Astrocyte (in vitro differentiated cells and primary cell): ENCODE measurements around the gene CCDC187. TPM values are rescaled to one million over a fixed set of nuclear protein-coding genes. Genes with fewer than 3 reads are reported as not detected.

Source experiments
- DNase-seq: peaks from one replicate; pipeline ENCODE4 v3.0.0-alpha.2; 2010; ENCODE audit warnings: low read depth
- FAIRE-seq: peaks from 2 replicates; lab custom pipeline; 2011; peaks lifted over from hg19 to GRCh38; lab: Jason Lieb, UNC
- H2AFZ ChIP-seq: 2 replicates; pipeline ENCODE4 v1.6.0; 2012; ENCODE audit warnings: low read depth, low read length, inconsistent platforms
- H3K27ac ChIP-seq: 2 replicates; pipeline ENCODE4 v1.5.1; 2011; ENCODE audit warnings: low read depth, low read length, inconsistent platforms
- H3K27me3 ChIP-seq: 2 replicates; pipeline ENCODE4 v1.6.0; 2011; ENCODE audit warnings: low read length, inconsistent platforms; ENCODE audit not compliant: insufficient read depth
- H3K36me3 ChIP-seq: 2 replicates; pipeline ENCODE4 v1.5.1; 2011; ENCODE audit warnings: low read length, inconsistent platforms; ENCODE audit not compliant: insufficient read depth
- H3K4me1 ChIP-seq: 2 replicates; pipeline ENCODE4 v1.5.1; 2011; ENCODE audit warnings: low read length, inconsistent platforms; ENCODE audit not compliant: insufficient read depth
- H3K4me2 ChIP-seq: 2 replicates; pipeline ENCODE4 v1.6.0; 2012; ENCODE audit warnings: low read length, inconsistent platforms
- H3K4me3 ChIP-seq: 2 replicates; pipeline ENCODE4 v1.5.1; 2011; ENCODE audit warnings: low read depth, mild to moderate bottlenecking, low read length, inconsistent platforms; ENCODE audit not compliant: insufficient read depth
- H3K79me2 ChIP-seq: 2 replicates; pipeline ENCODE4 v1.6.0; 2012; ENCODE audit warnings: mild to moderate bottlenecking, low read length, inconsistent platforms; ENCODE audit not compliant: insufficient read depth
- H3K9ac ChIP-seq: 2 replicates; pipeline ENCODE4 v1.6.0; 2012; ENCODE audit warnings: mild to moderate bottlenecking, low read length, inconsistent platforms
- H3K9me3 ChIP-seq: 2 replicates; pipeline ENCODE4 v1.5.1; 2012; ENCODE audit warnings: low read depth, mild to moderate bottlenecking, low read length, inconsistent platforms; ENCODE audit not compliant: insufficient read depth
- H4K20me1 ChIP-seq: 2 replicates; pipeline ENCODE4 v1.6.0; 2012; ENCODE audit warnings: low read length, inconsistent platforms; ENCODE audit not compliant: insufficient read depth
- H3K27ac Mint-ChIP-seq: one replicate; pipeline ENCODE4 v1.8.0; 2021; ENCODE audit warnings: mild to moderate bottlenecking, mixed read lengths; ENCODE audit not compliant: unreplicated experiment
- H3K27me3 Mint-ChIP-seq: one replicate; pipeline ENCODE4 v1.8.0; 2021; ENCODE audit warnings: low read depth, mixed read lengths; ENCODE audit not compliant: unreplicated experiment
- H3K36me3 Mint-ChIP-seq: one replicate; pipeline ENCODE4 v1.8.0; 2021; ENCODE audit warnings: low read depth, mixed read lengths; ENCODE audit not compliant: unreplicated experiment
- H3K4me1 Mint-ChIP-seq: one replicate; pipeline ENCODE4 v1.8.0; 2021; ENCODE audit warnings: low read depth, mixed read lengths; ENCODE audit not compliant: unreplicated experiment
- H3K4me3 Mint-ChIP-seq: one replicate; pipeline ENCODE4 v1.8.0; 2021; ENCODE audit warnings: mild to moderate bottlenecking, moderate library complexity, mixed read lengths; ENCODE audit not compliant: unreplicated experiment
- H3K9me3 Mint-ChIP-seq: one replicate; pipeline ENCODE4 v1.8.0; 2021; ENCODE audit warnings: mild to moderate bottlenecking, mixed read lengths; ENCODE audit not compliant: unreplicated experiment
- EZH2 ChIP-seq: IDR thresholded peaks from 2 replicates; pipeline ENCODE4 v1.6.1; 2012; ENCODE audit warnings: mild to moderate bottlenecking, low read length, inconsistent platforms; ENCODE audit not compliant: insufficient read depth
- total RNA-seq: library from RNA; stranded (reverse); gene quantifications from 2 replicates; pipeline ENCODE4 v1.2.1, GENCODE V29; 2021
- TF ChIP-seq, protein P1 (sequence below): IDR thresholded peaks from 2 replicates; pipeline ENCODE4 v1.5.1; 2011; ENCODE audit warnings: low read depth, mild to moderate bottlenecking, inconsistent platforms, low read length, moderate library complexity; ENCODE audit not compliant: insufficient read depth

CCDC187 gene
- total RNA-seq, 1 donor from 2014 or later = 0.09 TPM

DNA sequence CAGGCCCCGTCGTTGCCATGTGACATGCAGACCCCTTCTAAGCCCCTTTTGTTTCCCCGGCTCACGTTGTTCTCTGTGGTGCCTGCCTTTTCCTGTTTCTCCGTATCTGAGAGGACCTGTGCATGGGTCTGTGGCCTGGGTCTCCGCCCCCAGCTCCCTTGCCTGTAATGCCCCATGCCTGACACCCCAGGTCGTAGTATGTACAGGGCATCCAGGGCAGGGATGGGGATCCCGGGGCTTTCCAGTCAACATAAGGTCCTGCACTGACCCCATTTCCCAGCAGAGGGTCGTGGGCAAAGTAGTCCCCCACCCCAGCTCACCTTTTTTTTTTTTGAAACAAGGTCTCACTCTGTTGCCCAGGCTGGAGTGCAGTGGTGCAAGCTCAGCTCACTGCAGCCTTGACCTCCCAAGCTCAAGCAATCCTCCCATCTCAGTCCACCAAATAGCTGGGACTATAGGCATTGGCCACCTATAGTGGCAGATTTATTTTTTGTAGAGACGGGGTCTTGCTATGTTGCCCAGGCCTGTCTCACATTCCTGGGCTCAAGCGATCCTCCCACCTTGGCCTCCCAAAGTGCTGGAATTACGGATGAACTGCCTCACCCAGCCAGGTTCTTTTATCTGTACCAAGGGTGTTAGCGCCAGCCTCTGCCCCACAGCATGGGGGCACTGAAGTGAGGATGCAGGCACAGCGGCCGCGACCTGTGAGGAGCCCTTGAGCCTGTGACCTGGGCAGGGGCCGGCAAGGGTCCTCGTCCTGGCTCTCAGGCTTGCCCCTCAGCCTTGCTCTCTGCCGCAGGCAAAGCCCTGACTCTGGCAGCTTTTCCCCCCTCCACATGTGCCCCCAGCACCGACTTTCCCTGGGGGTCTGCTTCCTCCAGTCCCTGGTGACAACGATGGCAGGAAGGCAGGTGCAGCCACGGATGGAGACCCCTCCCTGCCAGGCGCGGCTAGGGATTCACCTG lies 39.2 kb downstream of the CCDC187 start:
- FAIRE-seq (no peak), DNase-seq (no peak)
- Mint-ChIP-seq H3K4me3 (no peak overlapping the region), H3K4me1 (no peaks in the 10 kb centered on the region), H3K27ac (no peak overlapping the region), H3K9me3 (peaks cover 2% of the 10 kb centered on the region), H3K36me3 (no peaks in the 10 kb centered on the region), H3K27me3 (peaks cover 15% of the 10 kb centered on the region)
- H3K36me3 ChIP-seq = no peaks in the 10 kb centered on the region
- no peak overlapping the region for H3K4me3 ChIP-seq
- H3K4me1 ChIP-seq = no peaks in the 10 kb centered on the region
- no peaks in the 10 kb centered on the region for H3K79me2 ChIP-seq
- no peak overlapping the region for H3K4me2 ChIP-seq
- H2AFZ ChIP-seq = no peak overlapping the region
- H3K27ac ChIP-seq = no peak overlapping the region
- H3K27me3 ChIP-seq = peaks cover 8% of the 10 kb centered on the region
- no peak overlapping the region for H3K9ac ChIP-seq
- no peaks in the 10 kb centered on the region for H3K9me3 ChIP-seq
- TF ChIP-seq EZH2 = no peak
- TF ChIP-seq, protein P1, sequence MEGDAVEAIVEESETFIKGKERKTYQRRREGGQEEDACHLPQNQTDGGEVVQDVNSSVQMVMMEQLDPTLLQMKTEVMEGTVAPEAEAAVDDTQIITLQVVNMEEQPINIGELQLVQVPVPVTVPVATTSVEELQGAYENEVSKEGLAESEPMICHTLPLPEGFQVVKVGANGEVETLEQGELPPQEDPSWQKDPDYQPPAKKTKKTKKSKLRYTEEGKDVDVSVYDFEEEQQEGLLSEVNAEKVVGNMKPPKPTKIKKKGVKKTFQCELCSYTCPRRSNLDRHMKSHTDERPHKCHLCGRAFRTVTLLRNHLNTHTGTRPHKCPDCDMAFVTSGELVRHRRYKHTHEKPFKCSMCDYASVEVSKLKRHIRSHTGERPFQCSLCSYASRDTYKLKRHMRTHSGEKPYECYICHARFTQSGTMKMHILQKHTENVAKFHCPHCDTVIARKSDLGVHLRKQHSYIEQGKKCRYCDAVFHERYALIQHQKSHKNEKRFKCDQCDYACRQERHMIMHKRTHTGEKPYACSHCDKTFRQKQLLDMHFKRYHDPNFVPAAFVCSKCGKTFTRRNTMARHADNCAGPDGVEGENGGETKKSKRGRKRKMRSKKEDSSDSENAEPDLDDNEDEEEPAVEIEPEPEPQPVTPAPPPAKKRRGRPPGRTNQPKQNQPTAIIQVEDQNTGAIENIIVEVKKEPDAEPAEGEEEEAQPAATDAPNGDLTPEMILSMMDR = no peak
- H4K20me1 ChIP-seq = no peaks in the 10 kb centered on the region

DNA sequence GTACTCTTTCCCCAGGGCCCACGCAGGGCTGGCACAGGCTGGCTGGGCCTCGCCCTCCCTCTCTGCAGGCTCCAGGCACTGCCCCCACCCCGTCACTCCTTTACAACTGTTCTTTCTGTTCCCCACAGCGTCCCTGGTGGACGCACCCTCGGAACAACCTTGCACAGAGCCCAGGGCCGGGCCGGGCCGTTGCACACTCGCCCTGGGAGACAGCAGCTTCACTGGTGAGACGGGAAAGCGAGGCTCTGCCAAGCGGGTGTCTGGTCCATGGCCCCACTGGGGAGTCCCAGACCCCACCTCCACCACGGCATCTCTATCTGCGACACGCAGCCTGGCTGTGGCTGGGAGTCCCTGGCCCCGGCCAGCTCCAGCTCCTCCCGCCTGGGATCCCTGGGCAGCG lies 39.9 kb downstream of the CCDC187 start:
- Histone ChIP-seq H3K27me3 (peaks cover 7% of the 10 kb centered on the region), H3K36me3 (no peaks in the 10 kb centered on the region), H4K20me1 (no peaks in the 10 kb centered on the region), H3K4me3 (no peak overlapping the region), H3K9ac (no peak overlapping the region), H2AFZ (no peak overlapping the region), H3K9me3 (no peaks in the 10 kb centered on the region), H3K79me2 (no peaks in the 10 kb centered on the region), H3K4me2 (no peak overlapping the region), H3K27ac (no peak overlapping the region), H3K4me1 (no peaks in the 10 kb centered on the region)
- no peak overlapping the region for H3K27ac Mint-ChIP-seq
- DNase-seq (no peak), FAIRE-seq (no peak)
- peaks cover 12% of the 10 kb centered on the region for H3K27me3 Mint-ChIP-seq
- H3K9me3 Mint-ChIP-seq = no peaks in the 10 kb centered on the region
- no peaks in the 10 kb centered on the region for H3K36me3 Mint-ChIP-seq
- no peak overlapping the region for H3K4me3 Mint-ChIP-seq
- no peaks in the 10 kb centered on the region for H3K4me1 Mint-ChIP-seq
- TF ChIP-seq EZH2 = no peak
- TF ChIP-seq, protein P1 = no peak
